H1 (cell line): ENCODE data around the gene IL20RB. TPM values are rescaled to one million over a fixed set of nuclear protein-coding genes. Genes with fewer than 3 reads are reported as not detected.

Source experiments
- CTCF ChIA-PET: fragments of 300-600 bp; sonication (Branson Sonifier 250); formaldehyde crosslinking; loops from one replicate; lab custom pipeline; 2021; ENCODE audit not compliant: partially characterized antibody; lab: Charles Lee
- POLR2A ChIA-PET: fragments of 300-600 bp; sonication (Branson Sonifier 250); formaldehyde crosslinking; loops from one replicate; lab custom pipeline; 2021; ENCODE audit warnings: inconsistent platforms; ENCODE audit not compliant: partially characterized antibody; lab: Charles Lee
- DNase-seq, 2 experiments: peaks; one replicate each; pipeline versions ENCODE4 v3.0.0 to v3.0.0-alpha.2; 2010 to 2022; ENCODE audit warnings: low spot score in 2 of 2, low read depth in 1 of 2, mixed read lengths in 1 of 2
- FAIRE-seq: peaks from 2 replicates; lab custom pipeline; 2011; peaks lifted over from hg19 to GRCh38; lab: Jason Lieb, UNC
- H2AFZ ChIP-seq: 2 replicates; pipeline ENCODE4 v1.8.1; 2012; ENCODE audit warnings: low read length, inconsistent platforms
- H2AK5ac ChIP-seq: 2 replicates; pipeline ENCODE4 v1.6.1; 2013; ENCODE audit warnings: low read depth, low read length
- H2BK120ac ChIP-seq: replicated peaks from 2 replicates; pipeline ENCODE3; 2013; ENCODE audit warnings: low read depth, low read length, inconsistent platforms
- H2BK12ac ChIP-seq: 2 replicates; pipeline ENCODE4 v1.6.1; 2013; ENCODE audit warnings: low read depth, low read length
- H2BK15ac ChIP-seq: 2 replicates; pipeline ENCODE4 v1.6.1; 2013; ENCODE audit warnings: low read length
- H2BK20ac ChIP-seq: 2 replicates; pipeline ENCODE4 v1.6.1; 2013; ENCODE audit warnings: low read length
- H2BK5ac ChIP-seq: 2 replicates; pipeline ENCODE4 v1.6.1; 2013; ENCODE audit warnings: low read depth, low read length
- H3K14ac ChIP-seq: 2 replicates; pipeline ENCODE4 v1.6.1; 2013; ENCODE audit warnings: inconsistent platforms; ENCODE audit not compliant: insufficient read length
- H3K18ac ChIP-seq: 2 replicates; pipeline ENCODE4 v1.6.1; 2013; ENCODE audit warnings: low read length; ENCODE audit errors: extremely low read depth
- H3K23ac ChIP-seq: 2 replicates; pipeline ENCODE4 v1.6.1; 2013; ENCODE audit warnings: inconsistent platforms; ENCODE audit not compliant: insufficient read length
- H3K23me2 ChIP-seq: 2 replicates; pipeline ENCODE4 v1.6.1; 2013; ENCODE audit warnings: low read depth, low read length
- H3K27ac ChIP-seq: 2 replicates; pipeline ENCODE4 v1.6.1; 2011; ENCODE audit warnings: low read depth, low read length, inconsistent platforms
- H3K27me3 ChIP-seq, 4 experiments: replicated peaks in 1 of 4; 1 replicate in 1 of 4; 2 replicates in 3 of 4; pipeline versions ENCODE4 v1.6.1 to v1.8.1; 2011 to 2013; ENCODE audit warnings: low read length in 3 of 4, mild to moderate bottlenecking in 3 of 4, inconsistent platforms in 2 of 4, mixed read lengths in 2 of 4, moderate library complexity in 1 of 4; ENCODE audit not compliant: control insufficient read depth in 3 of 4, insufficient read depth in 3 of 4; ENCODE audit errors: extremely low read depth in 1 of 4
- H3K36me3 ChIP-seq, 4 experiments: 2 replicates each; pipeline versions ENCODE4 v1.6.1 to v1.8.1; 2011 to 2013; ENCODE audit warnings: mild to moderate bottlenecking in 4 of 4, low read length in 3 of 4, moderate library complexity in 2 of 4, control low read depth in 1 of 4, inconsistent platforms in 1 of 4; ENCODE audit not compliant: insufficient read depth in 4 of 4, control insufficient read depth in 2 of 4
- H3K4ac ChIP-seq: replicated peaks from 2 replicates; pipeline ENCODE3; 2013; ENCODE audit warnings: low read length, low read depth, mixed read lengths, inconsistent platforms; ENCODE audit not compliant: insufficient read length
- H3K4me1 ChIP-seq, 4 experiments: replicated peaks in 1 of 4; 1 replicate in 1 of 4; 2 replicates in 3 of 4; pipeline versions ENCODE4 v1.6.1 to v1.8.1; 2011 to 2013; ENCODE audit warnings: low read length in 3 of 4, inconsistent platforms in 2 of 4, mixed read lengths in 1 of 4; ENCODE audit not compliant: insufficient read depth in 4 of 4, control insufficient read depth in 3 of 4
- H3K4me2 ChIP-seq, 2 experiments: 2 replicates each; pipeline versions ENCODE4 v1.6.1 to v1.8.1; 2011 to 2013; ENCODE audit warnings: low read depth in 2 of 2, low read length in 2 of 2, control low read depth in 1 of 2, inconsistent platforms in 1 of 2, mild to moderate bottlenecking in 1 of 2; ENCODE audit not compliant: insufficient read depth in 1 of 2
- H3K4me3 ChIP-seq, 4 experiments: fragments of 200-600, 300-600 bp in 1 of 4; sonication (generic), shearing (Covaris generic), sonication (Bioruptor Twin) in 1 of 4; 2 replicates each; pipeline versions ENCODE4 v1.5.1 to v1.8.1; 2011 to 2016; ENCODE audit warnings: low read length in 4 of 4, low read depth in 3 of 4, control low read depth in 2 of 4, inconsistent platforms in 2 of 4, mild to moderate bottlenecking in 2 of 4, mixed read lengths in 1 of 4, moderate library complexity in 1 of 4; ENCODE audit not compliant: insufficient read depth in 2 of 4; ENCODE audit errors: extremely low read depth in 1 of 4
- H3K56ac ChIP-seq: replicated peaks from 2 replicates; pipeline ENCODE3; 2013; ENCODE audit warnings: low read depth, mild to moderate bottlenecking, mixed read lengths, low read length, inconsistent platforms; ENCODE audit not compliant: insufficient read length
- H3K79me1 ChIP-seq: 2 replicates; pipeline ENCODE4 v1.6.1; 2013; ENCODE audit warnings: low read depth, low read length, control low read depth
- H3K79me2 ChIP-seq, 2 experiments: 2 replicates each; pipeline versions ENCODE4 v1.6.1 to v1.8.1; 2012 to 2013; ENCODE audit warnings: low read length in 2 of 2, mild to moderate bottlenecking in 2 of 2, inconsistent platforms in 1 of 2; ENCODE audit not compliant: insufficient read depth in 2 of 2, control insufficient read depth in 1 of 2
- H3K9ac ChIP-seq, 4 experiments: replicated peaks in 1 of 4; 1 replicate in 1 of 4; 2 replicates in 3 of 4; pipeline versions ENCODE4 v1.6.1 to v1.8.1; 2011 to 2013; ENCODE audit warnings: low read depth in 3 of 4, low read length in 3 of 4, control low read depth in 2 of 4, mild to moderate bottlenecking in 2 of 4, moderate library complexity in 2 of 4, inconsistent platforms in 1 of 4; ENCODE audit errors: extremely low read depth in 1 of 4
- H3K9me3 ChIP-seq, 2 experiments: 2 replicates each; pipeline versions ENCODE4 v1.6.1 to v1.8.1; 2012 to 2013; ENCODE audit warnings: mild to moderate bottlenecking in 2 of 2, moderate library complexity in 2 of 2, control low read depth in 1 of 2, inconsistent platforms in 1 of 2, low read depth in 1 of 2, low read length in 1 of 2, mixed read lengths in 1 of 2; ENCODE audit not compliant: insufficient read depth in 2 of 2
- H4K20me1 ChIP-seq, 2 experiments: replicated peaks in 1 of 2; 2 replicates each; pipeline versions ENCODE3 to v1.8.1; 2011 to 2013; ENCODE audit warnings: inconsistent platforms in 2 of 2, low read length in 2 of 2, mild to moderate bottlenecking in 1 of 2; ENCODE audit not compliant: insufficient read depth in 2 of 2, control insufficient read depth in 1 of 2
- H4K5ac ChIP-seq: 2 replicates; pipeline ENCODE4 v1.6.1; 2013; ENCODE audit warnings: low read length, low read depth, mixed read lengths, inconsistent platforms; ENCODE audit not compliant: insufficient read length
- H4K8ac ChIP-seq: 2 replicates; pipeline ENCODE4 v1.8.0; 2013; ENCODE audit warnings: mild to moderate bottlenecking, moderate library complexity, low read length, inconsistent platforms; ENCODE audit not compliant: insufficient read depth; ENCODE audit errors: extremely low read depth
- H4K91ac ChIP-seq: replicated peaks from 2 replicates; pipeline ENCODE3; 2013; ENCODE audit warnings: low read length, mixed read lengths, inconsistent platforms; ENCODE audit not compliant: insufficient read length
- ASH2L ChIP-seq: fragments of 200-600, 300-600 bp; sonication (generic); IDR thresholded peaks from one replicate; pipeline ENCODE4 v1.7.1; 2017; ENCODE audit warnings: low read length
- CEBPB ChIP-seq: IDR thresholded peaks from 2 replicates; pipeline ENCODE4 v1.6.1; 2012; ENCODE audit warnings: low read depth, low read length
- CTCF ChIP-seq, 3 experiments: IDR thresholded peaks; 1 replicate in 2 of 3; 2 replicates in 1 of 3; pipeline versions ENCODE4 v1.5.1 to v1.6.1; 2011; ENCODE audit warnings: low read length in 3 of 3, mild to moderate bottlenecking in 3 of 3, inconsistent platforms in 2 of 3, low read depth in 1 of 3, moderate library complexity in 1 of 3; ENCODE audit not compliant: insufficient read depth in 1 of 3; ENCODE audit errors: control extremely low read depth in 1 of 3
- KDM1A ChIP-seq: fragments of 200-600, 300-600 bp; sonication (generic); IDR thresholded peaks from 2 replicates; pipeline ENCODE4 v1.7.1; 2016; ENCODE audit warnings: mild to moderate bottlenecking, low read length, borderline replicate concordance
- KDM4A ChIP-seq: IDR thresholded peaks from one replicate; pipeline ENCODE4 v1.7.1; 2012; ENCODE audit warnings: low read depth, mild to moderate bottlenecking, moderate library complexity, low read length, inconsistent platforms; ENCODE audit not compliant: severe bottlenecking
- POLR2A ChIP-seq, 2 experiments: IDR thresholded peaks; 1 replicate in 1 of 2; 2 replicates in 1 of 2; pipeline ENCODE4 v1.6.1; 2011; ENCODE audit warnings: low read depth in 2 of 2, low read length in 2 of 2, mild to moderate bottlenecking in 2 of 2; ENCODE audit errors: control extremely low read depth in 1 of 2
- POLR2AphosphoS5 ChIP-seq: IDR thresholded peaks from 2 replicates; pipeline ENCODE4 v1.6.1; 2011; ENCODE audit warnings: low read depth, low read length
- SP1 ChIP-seq: IDR thresholded peaks from 2 replicates; pipeline ENCODE4 v1.6.1; 2011; ENCODE audit warnings: low read depth, low read length
- SRF ChIP-seq: IDR thresholded peaks from 2 replicates; pipeline ENCODE4 v1.6.1; 2011; ENCODE audit warnings: mild to moderate bottlenecking, low read depth, low read length, moderate library complexity
- SUZ12 ChIP-seq: fragments of 200-600 bp; sonication (generic); IDR thresholded peaks from 2 replicates; pipeline ENCODE4 v1.6.1; 2012; ENCODE audit warnings: mild to moderate bottlenecking, inconsistent platforms, low read length, moderate library complexity, mixed read lengths
- TAF1 ChIP-seq: IDR thresholded peaks from 2 replicates; pipeline ENCODE4 v1.6.1; 2011; ENCODE audit warnings: mild to moderate bottlenecking, low read depth, low read length
- TEAD4 ChIP-seq: IDR thresholded peaks from 2 replicates; pipeline ENCODE4 v1.6.1; 2012; ENCODE audit warnings: low read depth, low read length, inconsistent platforms, mixed read lengths
- WGBS, 2 experiments: shearing (Covaris generic) in 1 of 2; methylation state at CpG; one replicate each; pipeline versions ENCODE4 v1.1.6 to v1.1.7; 2013 to 2015; ENCODE audit warnings: low lambda C conversion rate in 2 of 2, mixed read lengths in 2 of 2, inconsistent platforms in 1 of 2, low coverage in 1 of 2, missing lambda C conversion rate in 1 of 2; ENCODE audit not compliant: insufficient replicate concordance in 2 of 2, insufficient coverage in 1 of 2, insufficient read length in 1 of 2; ENCODE audit errors: extremely low coverage in 1 of 2, missing lambda C conversion rate in 1 of 2; 5-methylcytosine and 5-hydroxymethylcytosine counted together
- polyA plus RNA-seq, 7 experiments: library from polyadenylated mRNA; depleted of rRNA in 3 of 7; stranded (reverse) in 5 of 7; unstranded in 2 of 7; fragments of >200 nt in 5 of 7; fragments of 200-250 nt in 2 of 7; gene quantifications; 1 replicate in 5 of 7; 2 replicates in 1 of 7; 4 replicates in 1 of 7; pipeline versions ENCODE4 v1.2.1 to v1.2.3, GENCODE V29; 2011 to 2013; ENCODE audit warnings: missing spikeins in 2 of 7, mixed read lengths in 2 of 7
- total RNA-seq: library from RNA; stranded (reverse); fragmentation: NEBNext Ultra II Directional; extraction: Animal tissue kit (Norgen Biotek cat#: 25700); gene quantifications from 2 replicates; pipeline ENCODE4 v1.2.1, GENCODE V29; 2021

IL20RB gene
- total and polyA plus RNA-seq, 2 of the 8 experiments (the other 6 are each of a cell fraction or from before 2014, with no cell fraction given): 1.6 to 1.8 TPM

GRCh38 chr3:136931606-136932005 is 26.2 kb upstream of the IL20RB start:
- H3K14ac ChIP-seq: no peak overlapping the region
- no peak overlapping the region for H3K18ac ChIP-seq
- H3K9me3 ChIP-seq: no peaks in the 10 kb centered on the region
- H3K27me3 ChIP-seq: no peaks in the 10 kb centered on the region
- no peaks in the 10 kb centered on the region for H3K4me1 ChIP-seq
- H3K23ac ChIP-seq: no peak overlapping the region
- H2AK5ac ChIP-seq: no peak overlapping the region
- H3K79me2 ChIP-seq: peaks cover 0 to 8% of the 10 kb centered on the region in 2 experiments; a peak in 2 of 4 replicates
- no peak overlapping the region for H3K4me3 ChIP-seq
- H4K5ac ChIP-seq: no peak overlapping the region
- no peak overlapping the region for H2BK12ac ChIP-seq
- H2AFZ ChIP-seq: no peak overlapping the region
- H2BK20ac ChIP-seq: no peak overlapping the region
- H3K23me2 ChIP-seq: no peaks in the 10 kb centered on the region
- WGBS, 2 experiments: 95% methylated on average over 4 of the region's 4 CpGs; no CpG with 5 or more reads in 1 of the 2 experiments
- no peak overlapping the region for H2BK15ac ChIP-seq
- H2BK5ac ChIP-seq: no peak overlapping the region
- FAIRE-seq: no peak
- H3K4ac ChIP-seq: no peak overlapping the region
- H4K91ac ChIP-seq: no peak overlapping the region
- H3K4me2 ChIP-seq: no peak overlapping the region
- no peak overlapping the region for H2BK120ac ChIP-seq
- no peak overlapping the region for H3K27ac ChIP-seq
- DNase-seq: no peak
- H3K36me3 ChIP-seq: peaks cover 0 to 9% (median 2%) of the 10 kb centered on the region in 4 experiments; a peak in 3 of 8 replicates
- CTCF ChIA-PET: no interaction called here
- H3K56ac ChIP-seq: no peak overlapping the region
- peaks cover 2% of the 10 kb centered on the region in 2 experiments for H4K20me1 ChIP-seq
- no peak overlapping the region for H4K8ac ChIP-seq
- no peak overlapping the region for H3K9ac ChIP-seq
- no peaks in the 10 kb centered on the region for H3K79me1 ChIP-seq
- POLR2A ChIA-PET: no interaction called here
- TF ChIP-seq ASH2L (no peak), SRF (no peak), CEBPB (no peak), SP1 (no peak), POLR2A (IDR thresholded peaks at IDR 0.05; ENCODE audit: control extremely low read depth in 1 of 2, low read depth in 2 of 2, low read length in 2 of 2) (no peak), POLR2AphosphoS5 (no peak), SUZ12 (no peak), TAF1 (no peak), TEAD4 (no peak), CTCF (IDR thresholded peaks at IDR 0.05; ENCODE audit: control extremely low read depth in 1 of 3, insufficient read depth in 1 of 3, low read depth in 1 of 3, low read length in 3 of 3) (no peak), KDM1A (no peak), KDM4A (no peak)
